Right lung (tissue), 5 donors: ENCODE measurements around the gene CTSW. TPM values are rescaled to one million over a fixed set of nuclear protein-coding genes. Genes with fewer than 3 reads are reported as not detected.
"Not testable (repeated sequence)": the region's sequence is repeated elsewhere in the genome, so short reads cannot be mapped to it uniquely, and the experiment has no call there.

Source experiments
- DNase-seq, 2 donors: peaks; one replicate each; pipeline ENCODE4 v3.0.0-alpha.2; 2013
- polyA plus RNA-seq, 5 donors: library from polyadenylated mRNA; unstranded; fragments of 120-200 nt; gene quantifications; one replicate each; pipeline versions ENCODE4 v1.2.1 to v1.2.3, GENCODE V29; 2013; ENCODE audit warnings: inconsistent platforms in 1 of 5, low replicate concordance in 1 of 5; ENCODE audit not compliant: insufficient read length in 5 of 5, insufficient read depth in 1 of 5

Gene CTSW
- polyA plus RNA-seq, 5 donors: 2.6 to 6.3 (median 6.1) TPM

DNA sequence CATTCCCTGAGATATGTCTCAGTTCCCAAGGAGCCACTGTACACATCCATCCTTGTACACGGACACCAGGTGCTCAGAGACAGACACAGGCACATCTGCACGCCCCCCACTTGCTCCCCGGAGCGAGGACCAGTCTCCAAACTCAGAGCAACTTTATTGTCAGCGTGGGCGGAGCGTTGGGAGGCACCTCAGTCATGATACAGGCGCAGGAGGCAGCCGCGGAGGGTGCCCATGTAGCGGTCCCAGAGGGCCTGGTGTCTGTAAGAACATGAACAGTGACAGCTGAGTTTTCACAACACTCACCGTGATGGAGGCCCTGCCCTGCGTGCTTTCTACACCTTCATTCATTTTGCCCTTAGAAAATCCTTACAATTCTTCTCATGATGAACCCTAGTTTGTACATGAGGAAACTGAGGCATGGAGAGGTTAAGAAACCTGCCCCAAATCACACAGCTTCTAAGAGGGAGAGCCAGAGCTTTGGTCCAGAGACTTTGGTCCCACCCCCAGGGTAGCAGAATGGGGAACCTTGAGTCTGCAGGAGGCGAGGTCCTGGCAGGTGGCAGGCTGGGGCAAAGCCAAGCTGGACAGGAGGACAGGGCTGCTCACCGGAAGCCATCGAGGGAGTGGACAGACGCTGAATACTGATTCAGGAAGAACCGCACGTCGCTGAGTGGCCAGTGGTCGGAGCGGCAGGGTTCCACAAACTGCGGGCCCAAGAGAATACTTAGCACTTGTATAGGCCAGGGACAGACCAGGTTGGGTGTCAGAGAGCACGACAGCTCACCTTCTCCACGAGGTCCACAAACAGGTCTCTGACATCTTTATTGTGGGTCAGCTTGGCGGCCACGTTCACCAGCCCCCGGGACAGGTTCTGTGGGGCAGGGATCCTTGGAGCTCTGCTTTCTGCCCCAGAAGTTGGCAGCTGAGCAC is 4.4 kb downstream of the CTSW start:
- DNase-seq: no peak

DNA sequence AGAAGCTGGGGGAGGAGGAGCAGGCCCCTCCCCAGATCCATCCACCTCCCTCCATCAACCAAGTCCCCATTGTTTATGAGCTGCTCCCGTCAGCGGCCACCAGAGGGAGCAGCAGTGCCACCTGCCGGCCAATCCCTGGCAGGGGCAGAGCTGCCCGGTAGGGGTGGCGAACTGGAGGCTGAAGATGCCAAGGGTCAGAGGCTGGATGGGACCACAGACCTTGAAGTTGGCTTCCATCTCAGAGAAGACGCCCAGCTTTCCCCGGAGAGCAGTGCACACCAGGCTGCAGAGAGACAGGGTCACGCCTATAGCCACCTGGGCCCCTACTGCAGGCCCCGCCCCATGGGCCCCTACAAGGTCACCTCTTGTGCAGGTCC is 5.1 kb downstream of the CTSW start:
- peak in 1 of 2 donors; percentile 66 for DNase-seq

DNA sequence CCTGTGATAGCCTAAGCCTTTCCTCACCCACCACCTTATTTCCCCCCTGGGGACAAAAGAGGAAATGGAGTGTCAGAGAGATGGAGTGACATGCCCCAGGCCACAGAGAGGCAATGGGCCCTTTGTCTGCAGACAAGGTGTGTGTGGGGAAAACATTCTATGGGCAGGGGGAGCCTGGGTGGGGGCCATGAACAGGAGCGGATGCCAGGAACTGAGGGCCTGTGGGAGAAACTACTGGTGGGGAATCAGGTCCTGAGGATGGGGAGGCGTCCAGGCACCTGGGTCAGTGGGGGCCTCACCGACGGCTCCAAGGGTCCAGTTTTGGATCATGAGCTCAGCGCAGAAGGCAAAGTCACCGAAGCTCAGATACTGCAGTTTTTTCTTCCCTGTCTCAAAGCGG is 5.6 kb downstream of the CTSW start:
- no peak for DNase-seq

DNA sequence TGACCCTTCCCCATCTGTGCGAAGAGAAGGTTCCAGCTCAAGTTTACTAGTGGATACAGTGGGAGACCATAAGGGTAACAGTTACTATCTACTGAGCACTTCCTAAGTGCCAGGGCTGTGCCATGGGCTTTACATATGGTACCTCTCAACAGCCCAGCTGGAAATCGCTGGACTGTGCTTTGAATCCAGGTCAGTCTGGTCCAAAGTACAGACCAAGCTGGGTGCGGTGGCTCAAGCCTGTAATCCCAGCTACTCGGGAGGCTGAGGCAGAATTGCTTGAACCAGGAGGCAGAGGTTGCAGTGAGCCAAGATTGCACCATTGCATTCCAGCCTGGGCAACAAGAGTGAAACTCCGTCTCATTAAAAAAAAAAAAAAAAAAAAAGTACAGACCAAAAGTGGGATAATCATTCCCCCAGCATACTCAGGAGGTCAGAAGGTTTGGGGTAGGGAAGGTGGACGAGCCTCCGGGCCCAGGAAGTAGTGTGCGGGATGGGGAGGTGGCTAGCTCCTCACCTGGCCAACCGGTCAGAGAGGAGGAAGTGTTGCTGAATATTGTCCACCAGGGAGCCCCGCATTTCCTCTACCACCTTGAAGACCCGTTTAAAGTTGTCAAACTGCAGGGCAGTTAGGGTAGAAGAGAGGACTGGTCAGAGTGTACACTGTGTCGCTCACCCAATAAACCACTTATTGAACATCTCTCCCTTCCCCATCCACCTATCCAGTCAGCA is 6.3 kb downstream of the CTSW start:
- DNase-seq: no peak

DNA sequence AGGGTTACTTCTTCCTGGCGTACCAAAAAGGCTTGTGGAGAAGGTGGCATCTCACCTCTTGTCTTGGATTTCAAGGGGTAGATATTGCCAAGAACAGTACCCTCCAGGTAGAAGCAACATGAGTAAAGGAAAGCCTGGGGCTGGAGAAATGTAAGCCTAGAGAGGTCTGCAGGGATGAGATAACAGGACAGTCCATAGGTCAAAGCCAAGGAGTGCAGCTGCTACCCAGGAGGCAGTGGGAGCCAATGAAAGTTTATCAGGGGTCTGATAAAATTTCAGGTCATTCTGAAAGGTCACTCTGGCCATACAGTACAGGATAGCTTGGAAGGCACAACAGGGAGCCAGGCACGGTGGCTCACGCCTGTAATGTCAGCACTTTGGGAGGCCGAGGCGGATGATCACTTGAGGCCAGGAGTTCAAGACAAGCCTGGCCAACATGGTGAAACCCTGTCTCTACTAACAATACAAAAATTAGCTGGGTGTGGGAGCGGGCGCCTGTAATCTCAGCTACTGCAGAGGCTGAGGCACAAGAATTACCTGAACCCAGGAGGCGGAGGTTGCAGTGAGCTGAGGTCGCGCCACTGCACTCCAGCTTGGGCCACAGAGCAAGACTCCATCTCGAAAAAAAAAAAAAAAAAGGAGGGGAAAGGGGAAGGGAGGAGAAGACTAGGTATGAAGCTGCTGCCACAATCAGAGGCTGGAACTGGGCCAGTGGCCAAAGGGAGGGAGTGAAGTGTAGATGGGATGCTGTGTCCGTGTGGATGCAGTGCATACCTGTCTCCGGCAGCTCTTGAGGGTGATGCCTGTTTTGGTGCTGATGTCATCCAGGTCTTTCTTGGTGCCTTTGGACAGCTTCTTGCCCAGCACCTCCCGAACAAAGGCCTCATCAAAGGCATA is 7.4 kb downstream of the CTSW start:
- DNase-seq: no peak

DNA sequence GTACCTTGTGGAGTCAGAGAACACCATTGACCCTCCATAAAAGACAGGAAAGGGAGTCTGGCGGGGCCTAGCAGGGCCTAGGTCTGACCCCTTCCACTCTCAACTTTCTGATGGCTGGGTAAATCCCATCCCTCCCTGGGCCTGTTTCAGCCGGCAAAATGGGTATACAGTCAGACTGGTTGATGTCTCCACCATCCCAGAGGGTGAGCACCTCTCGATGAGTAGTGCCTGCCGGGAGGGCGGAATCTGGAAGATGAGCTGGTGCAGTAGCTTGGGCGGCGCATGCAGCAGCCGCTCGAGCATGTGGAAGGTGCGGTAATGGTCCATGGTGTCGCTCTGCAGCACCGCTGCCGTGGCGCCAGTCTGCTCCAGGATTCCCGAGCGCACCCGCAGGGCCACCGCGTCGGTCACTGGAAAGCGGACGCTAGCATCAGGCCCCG is 8.1 kb downstream of the CTSW start:
- DNase-seq: no peak

DNA sequence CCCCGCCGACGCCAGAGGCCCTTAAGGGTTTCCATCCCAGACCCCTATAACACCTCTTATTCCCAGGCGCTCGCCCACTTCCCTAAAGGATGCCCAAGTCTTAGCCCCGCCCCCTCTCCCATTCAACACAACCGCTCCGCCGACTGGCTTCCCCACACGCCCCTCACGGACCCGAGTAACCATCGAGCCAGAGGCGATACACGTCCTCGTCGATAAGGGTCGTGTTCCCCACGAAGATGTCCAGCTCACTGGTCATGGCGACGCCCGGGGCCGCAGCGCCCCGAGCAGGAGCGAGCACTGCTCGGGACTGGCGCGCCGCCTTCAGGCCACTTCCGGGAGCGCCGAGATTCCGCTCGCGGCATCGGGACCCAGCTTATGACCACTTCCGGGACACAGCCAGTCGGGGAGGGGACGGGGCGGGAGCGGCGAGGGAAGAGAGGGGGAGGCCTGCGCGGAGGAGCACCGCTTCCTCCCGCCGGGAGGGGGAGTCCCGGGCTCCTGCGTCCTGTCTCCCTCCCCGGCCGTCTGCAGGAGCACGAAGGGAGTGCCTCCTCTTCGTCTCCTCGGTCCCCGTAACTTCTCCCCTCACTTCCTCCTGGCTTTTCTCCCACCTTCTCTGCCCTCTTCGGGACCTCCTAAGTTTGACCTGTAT is 8.7 kb downstream of the CTSW start, which contains the start of gene FIBP:
Gene FIBP, minus strand, starts transcription at position 309 of the 652 bp plus-strand sequence. Its CDS starts 53 bp downstream, at position 256.
- peak; percentile 97 for DNase-seq

DNA sequence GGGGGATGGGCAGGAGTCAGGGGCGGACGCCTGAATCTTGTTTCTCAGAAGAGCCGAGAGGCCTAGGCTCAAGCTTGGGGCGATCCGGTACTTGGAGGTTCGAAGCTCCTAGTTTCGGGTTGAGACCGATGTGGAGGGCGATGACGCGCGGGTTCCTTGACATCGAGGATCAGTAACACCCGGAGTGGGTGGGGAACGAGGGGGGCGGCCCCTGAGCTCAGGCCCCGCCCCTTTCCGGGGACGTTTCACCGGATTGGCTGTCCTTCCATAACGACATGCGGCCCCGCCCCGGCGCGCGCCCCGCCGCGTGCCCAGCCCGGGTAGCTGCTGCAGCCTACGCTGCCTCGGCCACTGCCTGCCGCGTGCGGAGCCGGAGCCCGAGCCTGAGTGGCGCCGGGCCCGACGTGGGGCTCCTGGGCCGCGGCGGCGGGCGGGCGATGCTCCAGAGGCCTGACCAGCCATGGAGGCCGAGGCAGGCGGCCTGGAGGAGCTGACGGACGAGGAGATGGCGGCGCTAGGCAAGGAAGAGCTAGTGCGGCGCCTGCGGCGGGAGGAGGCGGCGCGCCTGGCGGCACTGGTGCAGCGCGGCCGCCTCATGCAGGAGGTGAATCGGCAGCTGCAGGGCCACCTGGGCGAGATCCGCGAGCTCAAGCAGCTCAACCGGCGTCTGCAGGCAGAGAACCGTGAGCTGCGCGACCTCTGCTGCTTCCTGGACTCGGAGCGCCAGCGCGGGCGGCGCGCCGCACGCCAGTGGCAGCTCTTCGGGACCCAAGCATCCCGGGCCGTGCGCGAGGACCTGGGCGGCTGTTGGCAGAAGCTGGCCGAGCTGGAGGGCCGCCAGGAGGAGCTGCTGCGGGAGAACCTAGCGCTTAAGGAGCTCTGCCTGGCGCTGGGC is 10.9 kb downstream of the CTSW start, which contains the start of gene CCDC85B:
Gene CCDC85B, plus strand, starts transcription at position 350 of the 895 bp plus-strand sequence. Its CDS starts 111 bp downstream, at position 461.
- DNase-seq: peak; percentile 96 to 98

DNA sequence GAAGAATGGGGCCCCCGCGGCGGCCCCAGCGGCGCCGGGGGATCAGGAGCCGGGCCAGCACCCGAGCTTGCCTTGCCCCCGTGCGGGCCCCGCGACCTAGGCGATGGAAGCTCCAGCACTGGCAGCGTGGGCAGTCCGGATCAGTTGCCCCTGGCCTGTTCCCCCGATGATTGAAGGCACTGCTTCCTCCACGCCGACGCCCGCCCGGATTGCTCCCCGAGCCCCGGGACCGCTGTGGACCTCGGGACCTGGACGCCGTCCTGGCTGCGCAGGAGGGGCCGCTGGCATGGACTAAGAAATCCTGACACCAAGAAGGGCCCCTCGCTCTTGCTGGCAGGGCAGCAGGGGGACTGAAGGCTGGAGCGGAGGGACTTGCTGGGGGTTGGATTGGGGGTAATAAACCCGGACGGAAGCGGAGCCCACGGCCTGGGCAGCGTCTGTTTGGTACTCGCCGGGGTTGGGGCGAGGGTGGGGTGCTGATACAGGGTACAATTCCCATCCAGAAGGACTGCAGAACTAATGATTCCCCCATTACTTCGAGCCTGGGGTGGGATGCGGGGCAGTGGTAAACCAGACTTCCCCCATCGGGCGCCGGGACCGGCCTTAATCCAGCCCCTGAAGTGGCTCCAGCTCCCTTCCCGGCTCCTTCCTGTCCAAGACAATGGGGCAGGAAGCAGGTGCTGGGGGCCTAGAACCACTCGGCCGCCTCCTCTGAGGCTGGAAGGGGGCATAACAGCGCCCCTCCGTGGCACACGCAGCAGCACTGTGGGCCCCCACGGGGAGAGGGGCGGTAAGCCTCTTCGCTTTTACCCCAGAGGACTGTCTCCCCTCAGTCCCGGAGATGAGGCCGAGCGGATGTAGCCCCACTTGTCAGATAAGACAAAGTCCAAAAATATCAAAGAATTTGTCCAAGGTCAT is 11.8 kb downstream of the CTSW start:
- DNase-seq: no peak

DNA sequence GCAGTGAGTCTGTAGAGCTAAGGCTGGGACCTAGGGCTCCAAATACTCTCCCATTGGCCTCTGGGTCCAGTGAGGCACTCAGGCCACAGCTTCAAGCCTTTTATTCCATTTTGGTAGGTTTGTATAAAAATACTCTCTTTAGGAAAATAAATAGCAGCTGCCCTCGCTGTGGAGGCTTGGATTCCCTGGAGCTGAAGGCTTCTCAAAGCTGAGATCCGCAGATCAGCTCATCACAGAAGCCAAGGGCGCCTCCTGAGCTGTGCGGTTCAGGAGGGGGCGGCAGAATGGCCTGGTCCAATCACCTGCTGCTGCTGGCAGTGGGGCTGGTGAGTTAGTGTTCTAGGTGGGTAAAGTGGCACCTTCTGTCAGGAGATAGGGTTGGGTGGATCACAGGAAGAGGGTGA is 12.5 kb downstream of the CTSW start:
- DNase-seq: not testable (repeated sequence)

DNA sequence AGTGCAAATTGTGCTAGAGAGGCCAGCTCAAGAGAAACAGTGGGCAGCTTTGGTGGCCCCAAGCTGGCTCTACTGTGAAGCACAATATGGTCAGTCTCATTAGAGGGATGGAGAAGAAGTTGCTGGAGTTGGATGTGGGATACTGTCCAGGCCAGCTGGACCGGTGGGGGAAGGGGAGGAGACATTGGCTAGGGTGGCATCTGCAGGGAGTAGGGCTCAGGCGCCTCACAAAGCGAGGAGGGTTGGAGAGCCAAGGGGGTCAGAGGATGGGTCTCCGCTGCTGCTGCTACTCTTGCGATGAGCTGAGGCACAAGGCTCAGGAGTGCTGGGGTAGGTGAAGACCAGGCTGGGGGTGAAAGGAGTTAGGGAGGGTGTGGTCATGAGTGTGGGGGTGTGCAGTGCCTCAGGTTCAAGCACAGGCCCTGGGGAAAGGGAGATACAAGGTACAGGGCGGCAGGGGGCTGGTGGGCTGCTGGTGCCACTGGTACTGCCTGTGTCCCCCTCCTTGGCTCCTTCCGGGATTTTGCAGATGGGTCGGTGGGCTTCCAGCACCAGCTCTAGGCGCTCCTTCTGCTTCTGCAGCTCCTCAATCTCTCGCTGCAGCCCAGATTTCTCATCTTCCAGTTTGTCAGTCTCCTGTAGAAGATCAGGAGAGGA is 13.2 kb downstream of the CTSW start:
- no peak for DNase-seq

DNA sequence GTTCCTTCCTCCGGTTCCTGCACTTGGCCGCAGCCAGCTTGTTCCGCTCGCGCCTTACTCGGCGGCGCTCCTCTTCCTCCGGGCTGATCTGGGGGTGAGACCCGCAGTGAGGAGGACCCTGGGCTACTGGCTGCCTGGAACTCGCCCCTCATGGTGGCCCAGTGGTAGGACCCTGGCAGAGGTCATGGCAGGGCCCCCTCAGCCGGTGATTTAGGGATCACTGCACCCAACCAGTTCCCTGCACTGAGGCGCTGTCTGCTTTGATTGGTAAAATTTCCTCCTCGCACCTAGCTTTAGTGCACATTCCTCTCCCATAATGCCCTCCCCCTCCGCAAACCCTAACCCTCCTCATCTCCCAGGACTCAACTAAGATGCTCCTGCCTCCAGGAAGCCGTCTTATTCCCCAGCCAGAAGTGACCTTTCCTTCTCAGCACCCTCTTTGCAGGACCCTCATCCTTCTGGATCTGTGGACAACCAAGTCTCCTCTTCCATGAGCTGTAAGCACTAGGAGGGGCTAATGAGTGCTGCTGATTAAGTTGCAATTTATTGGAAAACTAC is 14.5 kb downstream of the CTSW start:
- DNase-seq: no peak

DNA sequence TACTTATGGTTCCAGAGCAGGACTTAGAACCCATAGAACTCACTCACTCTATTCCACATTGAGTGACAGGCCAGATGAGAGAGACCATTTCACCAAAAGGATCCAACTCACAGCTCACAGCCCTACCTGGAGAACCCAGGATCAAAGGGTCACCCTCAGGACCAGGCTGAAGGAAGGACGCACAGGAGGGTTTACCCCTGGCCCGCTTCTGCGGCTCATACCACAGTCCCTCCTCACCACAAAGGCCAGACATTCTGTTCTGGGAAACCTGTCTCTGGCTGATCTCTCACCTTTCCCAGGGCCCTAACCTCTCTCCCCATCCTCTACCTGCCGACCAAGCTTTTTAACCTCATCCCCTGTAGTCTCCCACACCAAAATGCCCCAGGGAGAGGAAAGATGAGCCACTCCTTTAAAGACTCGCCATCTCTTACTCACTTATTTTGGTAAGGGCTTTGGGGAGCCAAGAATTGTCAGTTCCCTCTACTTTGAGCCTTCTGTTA is 15.9 kb downstream of the CTSW start:
- DNase-seq: no peak

DNA sequence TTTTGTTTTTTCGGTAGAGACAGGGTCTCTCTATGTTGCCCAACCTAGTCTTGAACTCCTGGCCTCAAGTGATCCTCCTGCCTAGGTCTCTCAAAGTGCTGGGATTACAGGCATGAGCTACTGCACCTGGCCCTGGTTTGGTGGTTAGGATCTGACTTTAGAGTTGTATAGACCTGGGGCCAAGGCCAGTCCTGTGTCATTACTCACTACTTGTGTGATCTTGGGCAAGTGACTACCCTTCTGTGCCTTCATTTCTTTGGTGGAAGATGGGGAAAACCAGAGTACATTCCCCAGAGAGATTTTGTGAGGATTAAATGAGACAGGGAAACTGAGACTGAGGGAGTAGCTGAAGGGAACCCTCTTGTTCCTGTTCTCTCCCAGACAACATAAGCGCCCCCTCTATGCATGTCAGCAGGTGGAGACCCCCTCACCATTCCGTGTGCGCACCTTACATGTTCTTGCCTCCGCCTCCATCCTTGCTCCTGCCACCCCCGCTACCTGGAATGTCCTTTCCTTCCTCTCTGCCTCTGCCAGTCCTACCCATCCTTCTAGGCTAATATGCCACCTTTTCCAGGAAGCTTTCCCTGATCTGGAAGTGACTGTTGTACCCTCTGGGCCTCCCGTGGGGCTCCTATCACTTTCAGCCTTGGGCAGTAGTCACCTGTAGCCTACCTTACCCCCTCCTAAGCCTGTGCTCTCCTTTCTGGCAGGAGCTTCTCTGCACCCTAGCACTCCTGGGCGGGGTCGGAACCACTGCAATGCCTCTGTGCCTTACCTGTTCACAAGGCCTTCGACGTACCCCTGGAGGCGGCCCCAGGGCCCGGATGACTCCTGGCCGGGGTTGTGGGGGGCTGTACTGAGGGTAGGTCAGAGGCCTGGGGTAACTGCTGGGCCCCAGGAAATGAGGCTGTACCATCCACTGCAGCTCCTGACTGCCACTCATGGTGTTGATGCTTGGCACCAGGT is 16.7 kb downstream of the CTSW start:
- DNase-seq: no peak

DNA sequence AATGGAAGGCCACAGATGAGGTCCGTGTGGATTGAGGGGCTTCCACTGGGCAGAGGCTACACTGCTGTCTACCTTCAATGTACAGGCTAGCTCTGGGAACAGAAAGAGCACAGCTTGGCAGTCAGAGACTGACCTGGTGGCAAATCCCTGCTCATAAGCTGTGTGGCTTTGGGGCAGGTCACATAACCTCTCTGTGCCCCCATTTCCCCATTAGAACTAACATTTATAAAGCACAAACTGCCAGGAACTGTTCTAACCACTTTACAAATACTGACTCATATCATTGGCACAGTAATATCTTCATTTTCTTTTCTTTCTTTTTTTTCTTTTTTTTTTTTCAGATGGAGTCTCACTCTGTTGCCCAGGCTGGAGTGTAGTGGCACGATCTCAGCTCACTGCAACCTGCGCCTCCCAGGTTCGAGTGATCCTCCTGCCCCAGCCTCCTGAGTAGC is 17.4 kb downstream of the CTSW start:
- DNase-seq: no peak

DNA sequence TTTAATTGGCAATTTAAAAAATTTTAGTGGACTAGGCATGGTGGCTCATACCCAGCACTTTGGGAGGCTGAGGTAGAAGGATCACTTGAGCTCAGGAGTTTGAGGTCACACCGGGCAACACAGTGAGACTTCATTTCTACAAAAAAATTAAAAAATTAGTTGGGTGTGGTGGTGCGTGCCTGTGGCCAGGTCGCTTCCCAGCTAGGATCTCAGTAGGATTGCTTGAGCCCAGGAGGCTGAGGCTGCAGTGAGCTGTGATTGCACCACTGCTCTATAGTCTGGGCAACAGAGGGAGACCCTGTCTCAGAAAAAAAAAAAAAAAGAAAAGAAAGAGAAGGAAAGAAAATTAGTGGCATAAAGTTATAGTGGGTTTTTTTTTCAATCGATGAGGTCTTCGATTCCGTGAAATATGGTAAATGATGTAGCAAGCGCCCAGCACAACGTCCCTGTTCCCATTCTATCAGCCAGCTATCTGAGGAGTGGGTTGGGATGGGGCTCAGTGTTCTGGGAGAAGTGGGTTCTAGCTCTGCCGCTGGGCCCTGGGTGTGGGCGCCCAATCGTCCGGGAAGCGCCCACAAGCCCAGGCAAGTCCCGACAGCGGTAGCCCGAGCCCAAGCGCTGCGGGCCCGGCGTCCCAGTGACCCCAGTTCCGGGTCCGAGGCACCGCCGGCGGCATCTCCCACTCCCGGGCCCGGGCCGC is 19.2 kb downstream of the CTSW start:
- no peak for DNase-seq
